Activated T-helper 1 cell treated with anti-CD3 and anti-CD28 coated beads, Interleukin-2, amount 50 U/mL, for 16 hours (primary cell): ENCODE results near the gene HOXA7.

Experiments
- DNase-seq, 2 donors: peaks; one replicate each; pipeline ENCODE4 v3.0.0-alpha.2; 2020; ENCODE audit warnings: low read depth in 1 of 2, low spot score in 1 of 2

HOXA7 gene

DNA sequence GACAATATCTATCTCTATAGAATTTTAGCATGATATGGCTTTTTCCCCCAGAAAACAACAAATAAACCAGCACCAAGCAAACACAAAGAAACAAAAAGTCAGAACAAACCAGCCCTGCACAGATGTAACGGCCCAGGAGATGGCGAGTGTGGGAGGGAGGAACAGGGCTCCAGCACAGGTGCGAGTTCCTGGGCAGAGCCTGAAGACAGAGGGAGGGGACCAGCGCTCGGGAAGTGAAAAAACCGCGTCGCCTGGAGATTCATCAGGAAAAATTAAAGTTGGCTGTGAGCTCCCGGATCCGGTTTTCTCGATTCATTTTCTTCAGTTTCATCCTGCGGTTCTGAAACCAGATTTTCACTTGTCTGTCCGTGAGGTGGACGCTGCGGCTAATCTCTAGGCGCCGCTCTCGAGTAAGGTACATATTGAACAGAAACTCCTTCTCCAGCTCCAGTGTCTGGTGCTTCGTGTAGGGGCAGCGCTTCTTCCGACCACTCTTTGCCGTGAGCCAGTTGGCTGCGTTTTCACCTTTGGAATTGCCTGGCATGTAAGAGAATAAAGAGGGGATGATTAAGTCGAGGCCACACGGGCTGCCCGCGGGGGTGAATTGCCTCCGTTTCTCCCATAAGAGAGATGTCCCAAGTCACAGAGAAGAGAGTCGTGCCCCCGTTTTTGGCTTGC, 15.3 kb upstream of the HOXA7 start:
- DNase-seq = peak in 1 of 2 donors; percentile 1

- no peak for DNase-seq
Observed at GRCh38 chr7:27171325-27171636, 14.8 kb upstream of the HOXA7 start.

DNA sequence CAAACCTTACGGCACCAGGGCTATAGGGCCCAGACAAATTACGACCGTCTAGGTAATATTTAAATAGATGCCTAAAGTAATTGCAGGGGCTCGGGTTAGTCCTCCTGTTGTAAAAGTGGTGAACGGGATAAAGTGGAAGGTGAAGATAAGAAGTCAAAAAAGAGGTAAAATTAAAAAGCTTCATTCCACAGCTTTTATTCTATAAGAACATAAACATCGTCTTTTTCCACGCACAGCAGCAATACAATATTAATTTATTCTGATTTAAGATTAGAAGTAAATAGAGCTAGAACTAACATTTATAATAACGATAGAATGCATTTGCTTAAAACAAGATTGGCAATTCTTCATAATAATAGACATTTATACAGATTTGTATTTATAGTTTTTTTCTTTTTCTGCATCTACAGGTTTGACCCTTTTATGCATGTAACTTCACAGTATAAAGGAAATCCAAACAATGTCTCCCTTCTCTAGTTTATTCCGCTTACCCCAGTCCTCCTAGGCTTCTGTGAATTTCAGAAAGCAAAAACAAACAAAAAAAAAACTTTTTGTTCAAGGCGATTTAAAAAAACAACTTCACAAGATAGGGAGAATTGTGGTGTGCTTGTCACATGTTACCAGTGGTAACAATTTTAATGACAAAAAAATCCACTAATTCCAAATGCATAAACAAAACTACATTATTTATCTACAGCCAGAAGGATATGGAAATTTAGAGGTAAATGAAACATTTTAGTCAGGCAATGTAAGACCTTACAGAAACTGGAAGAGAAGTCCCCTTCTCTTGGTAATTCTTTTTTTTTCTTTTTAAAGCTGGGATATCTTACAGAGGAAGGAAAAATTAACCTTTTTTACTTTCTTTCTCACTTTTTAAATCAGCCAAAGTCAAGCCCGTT, 14.2 kb upstream of the HOXA7 start:
- DNase-seq = no peak

- no peak for DNase-seq
Observed at GRCh38 chr7:27169658-27170425, 13.4 kb upstream of the HOXA7 start.

DNA sequence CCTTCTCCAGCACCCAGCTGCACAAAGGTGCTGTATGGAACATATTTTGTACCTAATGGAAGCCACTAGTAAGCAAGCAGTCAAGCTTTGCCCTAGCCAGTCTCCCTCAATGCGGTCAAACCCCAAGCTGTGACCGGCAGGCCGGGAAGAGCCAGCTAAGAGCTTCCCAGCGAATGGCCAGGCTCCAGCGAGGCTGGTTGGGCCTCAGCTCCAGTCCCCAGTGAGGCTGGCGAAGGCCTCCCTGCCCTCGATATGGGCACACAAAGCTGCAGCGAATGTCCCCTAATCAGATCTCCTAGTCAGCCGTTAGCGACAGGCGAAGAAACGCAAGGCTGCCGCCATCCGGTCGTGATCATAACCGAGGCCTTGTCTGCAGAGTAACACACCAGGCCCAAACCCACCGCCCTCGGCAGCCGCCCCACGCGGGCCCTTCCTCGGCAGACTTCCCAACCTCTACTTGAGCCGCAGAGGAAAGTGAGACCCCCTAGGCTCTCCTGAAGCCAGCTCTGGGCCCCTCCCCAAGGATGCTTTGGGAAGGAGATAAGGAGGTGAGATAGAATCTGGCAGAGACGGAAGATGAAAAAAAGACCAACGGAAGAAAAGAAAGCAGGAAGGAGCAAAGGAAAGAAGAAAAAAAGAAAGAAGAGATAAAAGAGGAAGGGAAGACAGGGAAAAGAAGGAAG, 11.9 kb upstream of the HOXA7 start:
- DNase-seq = no peak

DNA sequence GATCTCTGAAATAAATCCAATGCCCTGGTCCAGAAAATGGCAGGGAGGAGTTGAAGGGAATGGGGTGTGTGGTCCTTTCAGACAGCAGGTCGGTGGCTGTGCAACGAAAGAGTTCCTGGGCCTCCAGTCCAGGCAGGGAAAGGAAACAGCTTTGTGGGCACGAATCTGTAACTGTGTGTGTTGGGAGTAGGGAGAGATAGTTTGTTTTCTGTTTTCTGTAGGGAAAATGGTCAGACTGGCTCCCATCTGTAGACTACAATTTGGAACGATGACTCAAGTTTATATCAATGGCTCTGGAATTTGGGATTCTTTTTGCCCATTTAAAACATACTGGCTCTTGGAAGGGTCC, 11.4 kb upstream of the HOXA7 start:
- no peak for DNase-seq

DNA sequence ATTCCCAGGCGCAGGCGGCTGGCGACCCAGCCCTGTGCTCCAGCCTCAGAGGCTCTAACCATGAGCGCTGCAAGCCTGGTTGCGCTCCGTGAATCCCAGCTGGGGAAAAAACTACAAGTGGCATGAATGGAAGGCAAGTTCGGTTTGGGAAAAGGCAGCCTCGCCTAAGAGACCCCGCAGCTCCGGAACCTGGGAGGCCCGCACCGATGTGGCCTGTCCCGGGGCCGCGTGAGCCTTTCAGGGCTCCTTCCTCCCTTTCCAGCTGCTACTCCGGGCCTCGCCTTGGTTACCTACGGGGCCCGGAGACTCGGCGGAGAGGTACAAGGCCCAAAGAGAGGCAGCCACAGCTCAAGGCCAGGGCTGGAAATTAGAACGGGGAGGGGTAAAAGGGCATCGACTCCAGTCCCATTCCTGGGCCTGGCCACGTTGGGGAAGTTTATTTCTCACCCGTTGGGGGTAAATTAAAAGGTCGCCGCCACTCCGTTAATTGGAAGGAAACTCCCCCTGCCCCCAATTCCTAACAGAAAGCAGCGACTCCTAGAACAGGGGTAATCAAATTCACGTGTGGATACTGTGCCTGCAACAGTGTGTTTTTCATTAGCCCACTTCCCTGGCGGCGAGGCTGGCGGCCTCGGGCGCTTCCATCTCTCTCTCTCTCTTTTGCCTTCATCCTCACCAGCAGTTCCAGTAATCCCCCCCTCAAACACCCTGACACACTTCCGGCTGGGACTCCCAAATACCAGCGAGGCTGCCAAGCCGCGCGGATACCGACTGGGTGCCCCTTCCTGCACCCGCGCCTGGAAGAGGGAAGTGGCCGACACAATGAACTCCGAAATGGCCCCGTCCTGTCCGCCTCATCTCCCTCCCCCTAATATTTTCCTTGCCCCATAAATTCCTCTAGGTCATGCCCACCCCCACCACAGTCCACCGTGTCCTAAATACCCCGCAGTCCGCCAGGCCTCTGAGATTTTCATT, 10.3 kb upstream of the HOXA7 start:
- no peak for DNase-seq

DNA sequence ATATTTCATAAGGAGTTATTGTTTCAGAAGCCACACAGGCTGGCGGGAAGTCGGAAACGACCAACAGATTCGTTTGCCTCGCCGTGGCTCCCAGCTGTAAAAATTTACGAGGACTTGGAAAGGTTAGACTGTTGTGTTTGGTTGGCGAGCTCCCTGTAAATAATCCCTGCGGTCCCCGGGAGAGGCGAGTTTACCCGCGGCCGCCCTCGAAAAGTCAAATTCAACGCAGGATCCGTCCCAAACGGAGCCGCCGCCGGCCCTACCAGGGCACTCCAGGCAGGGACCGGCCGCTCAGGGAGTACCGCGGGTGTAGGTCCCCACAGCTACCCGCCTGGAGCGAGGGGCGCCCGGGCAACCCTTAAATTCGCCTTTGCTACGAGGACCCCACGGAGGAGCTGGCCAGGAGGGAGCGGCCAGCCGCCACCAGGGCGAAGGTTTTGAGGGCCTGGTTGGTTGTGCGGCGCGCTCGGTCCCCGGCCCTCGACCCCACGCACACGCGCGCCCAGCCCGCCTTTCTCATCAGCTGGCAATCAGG, 9.6 kb upstream of the HOXA7 start:
- no peak for DNase-seq

DNA sequence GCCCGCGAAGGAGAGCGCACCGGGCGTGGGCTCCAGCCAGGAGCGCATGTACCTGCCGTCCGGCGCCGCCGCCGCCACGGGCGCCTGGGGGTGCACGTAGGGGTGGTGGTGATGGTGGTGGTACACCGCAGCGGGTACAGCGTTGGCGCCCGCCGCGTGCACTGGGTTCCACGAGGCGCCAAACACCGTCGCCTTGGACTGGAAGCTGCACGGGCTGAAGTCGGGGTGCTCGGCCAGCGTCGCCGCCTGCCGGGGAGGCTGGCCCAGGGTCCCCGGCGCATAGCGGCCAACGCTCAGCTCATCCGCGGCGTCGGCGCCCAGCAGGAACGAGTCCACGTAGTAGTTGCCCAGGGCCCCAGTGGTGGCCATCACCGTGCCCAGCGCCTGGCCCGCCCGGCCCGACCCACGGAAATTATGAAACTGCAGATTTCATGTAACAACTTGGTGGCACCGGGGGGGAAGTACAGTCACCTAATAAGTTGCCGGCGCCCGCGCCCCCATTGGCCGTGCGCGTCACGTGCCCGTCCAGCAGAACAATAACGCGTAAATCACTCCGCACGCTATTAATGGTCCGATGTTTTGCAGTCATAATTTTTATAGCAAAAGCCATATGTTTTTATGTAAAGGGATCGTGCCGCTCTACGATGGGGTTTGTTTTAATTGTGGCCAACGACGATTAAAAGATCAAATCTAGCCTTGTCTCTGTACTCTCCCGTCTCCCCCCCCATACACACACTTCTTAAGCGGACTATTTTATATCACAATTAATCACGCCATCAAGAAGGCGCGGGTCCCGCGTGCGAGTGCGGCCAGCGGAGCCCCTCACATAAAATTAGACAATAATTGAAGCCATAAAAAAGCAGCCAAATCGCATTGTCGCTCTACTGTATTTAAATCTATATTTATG, 8.9 kb upstream of the HOXA7 start, which contains the start of gene HOXA9:
HOXA9 (minus strand) TSS at position 449 of the 907 bp plus-strand sequence; CDS start at position 369, 80 bp downstream.
- no peak for DNase-seq

DNA sequence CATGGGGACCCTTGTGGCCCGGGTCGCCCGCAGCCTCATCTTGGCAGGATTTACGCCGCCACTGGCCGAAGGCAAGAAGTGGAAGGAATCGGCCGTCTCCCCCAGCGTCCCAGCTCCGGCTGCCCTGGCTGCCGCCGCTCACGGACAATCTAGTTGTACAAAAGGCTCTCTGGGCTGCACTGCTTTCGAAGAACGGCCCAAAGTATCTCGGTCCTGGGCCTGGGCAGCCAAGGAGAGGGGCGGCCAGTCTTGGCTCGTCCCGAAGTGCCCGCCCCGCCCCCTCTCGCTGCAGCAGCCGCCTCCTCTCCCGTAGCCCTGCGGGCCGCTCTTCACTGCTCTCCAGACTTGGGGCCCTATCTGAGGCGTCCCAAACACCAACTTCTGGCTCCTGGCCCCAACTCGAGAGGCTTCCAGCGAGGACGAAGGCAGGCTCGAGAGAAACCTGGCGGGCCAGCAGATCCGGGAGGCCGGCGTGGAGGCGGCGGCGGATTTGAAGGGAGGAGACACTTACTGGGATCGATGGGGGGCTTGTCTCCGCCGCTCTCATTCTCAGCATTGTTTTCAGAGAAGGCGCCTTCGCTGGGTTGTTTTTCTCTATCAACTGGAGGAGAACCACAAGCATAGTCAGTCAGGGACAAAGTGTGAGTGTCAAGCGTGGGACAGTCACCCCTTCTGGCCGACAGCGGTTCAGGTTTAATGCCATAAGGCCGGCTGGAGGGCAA, 8.1 kb upstream of the HOXA7 start:
- no peak for DNase-seq

DNA sequence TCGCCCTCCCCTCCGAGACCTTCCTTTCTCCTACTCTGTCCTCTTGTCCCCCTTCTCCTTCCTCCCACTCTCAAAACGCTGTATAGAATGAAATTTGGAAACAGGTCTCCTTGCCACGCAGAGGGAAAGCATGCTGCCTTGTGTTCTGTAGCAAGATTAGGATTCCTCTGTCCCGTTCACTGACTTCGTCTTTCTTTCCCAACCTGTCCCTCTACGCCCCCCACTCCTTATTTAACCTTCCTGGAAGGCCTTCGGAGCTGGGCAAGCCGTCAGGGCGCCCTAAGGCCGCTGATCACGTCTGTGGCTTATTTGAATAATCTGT, 7.5 kb upstream of the HOXA7 start:
- DNase-seq = no peak

- no peak for DNase-seq
Observed at GRCh38 chr7:27163288-27164044, 7.0 kb upstream of the HOXA7 start.

DNA sequence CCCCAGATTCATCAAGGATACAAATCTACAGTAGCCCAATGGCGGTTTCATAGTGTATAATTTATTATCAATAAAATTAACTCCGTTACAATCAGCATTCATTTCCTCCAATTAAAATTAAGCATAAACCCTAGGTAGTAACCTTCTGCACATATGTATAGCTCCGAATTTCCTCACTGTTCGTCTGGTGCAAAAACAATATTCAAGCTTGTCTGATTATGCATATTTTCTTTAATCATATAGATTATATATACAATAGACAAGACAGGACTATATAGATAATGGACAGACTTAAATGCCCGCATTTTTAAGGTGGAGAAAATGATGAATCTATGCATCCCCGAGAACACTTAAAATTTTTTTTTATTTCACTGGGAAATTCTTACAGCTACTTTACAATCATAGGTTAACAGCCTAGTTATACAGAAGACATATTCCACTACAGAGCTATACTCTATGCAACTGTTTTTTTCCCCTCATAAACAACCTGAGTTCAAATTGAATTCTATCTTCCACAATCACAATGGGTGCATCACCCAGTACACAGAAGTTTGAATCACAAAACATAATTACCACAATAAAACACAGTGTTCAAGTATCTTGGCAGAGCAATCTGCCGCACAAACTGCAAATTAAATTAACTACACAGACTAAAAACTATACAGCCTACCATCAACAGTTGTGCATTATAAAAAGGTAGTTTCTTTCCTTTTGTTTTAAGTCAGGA, 6.2 kb upstream of the HOXA7 start:
- DNase-seq = no peak

DNA sequence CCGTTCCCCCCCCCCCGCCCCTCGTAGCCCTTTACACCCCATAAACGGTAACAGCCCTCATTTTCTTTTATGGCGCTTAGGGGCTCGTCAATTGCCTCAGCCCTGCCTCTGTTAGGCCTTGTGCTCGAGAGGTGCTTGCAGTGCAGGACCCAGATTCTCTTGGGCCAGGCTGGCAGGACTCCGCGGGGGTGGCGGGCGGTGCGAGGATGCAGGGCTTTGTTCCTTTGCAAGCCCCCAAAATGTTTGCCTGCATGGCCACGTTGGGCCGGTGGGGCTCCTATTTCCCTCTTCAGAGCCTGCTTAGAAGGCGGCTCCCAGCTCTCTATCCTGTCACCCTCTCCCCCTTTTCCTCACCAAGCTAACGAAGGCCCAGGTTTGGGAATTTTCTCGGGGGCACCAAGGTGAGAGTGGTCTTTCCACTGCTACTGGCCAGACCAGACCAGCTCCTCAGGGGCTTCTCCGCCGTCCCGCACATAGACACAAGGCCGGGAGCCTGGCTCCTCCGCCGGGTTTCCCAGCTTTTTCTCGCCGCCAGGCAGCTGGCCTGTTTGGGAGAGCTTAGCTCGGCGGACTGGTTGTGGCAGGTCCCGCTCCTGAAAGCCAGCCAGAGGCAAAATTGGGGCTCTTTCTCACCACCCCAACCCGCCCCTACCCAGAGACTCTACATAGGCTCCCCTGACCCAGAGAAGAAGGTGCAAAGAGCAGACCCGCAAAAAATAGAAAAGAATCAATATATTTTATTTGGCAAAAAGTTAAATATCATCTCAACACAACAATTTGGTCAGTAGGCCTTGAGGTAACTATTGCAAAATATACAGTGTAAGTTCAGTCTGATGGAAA, 5.5 kb upstream of the HOXA7 start:
- DNase-seq = no peak

DNA sequence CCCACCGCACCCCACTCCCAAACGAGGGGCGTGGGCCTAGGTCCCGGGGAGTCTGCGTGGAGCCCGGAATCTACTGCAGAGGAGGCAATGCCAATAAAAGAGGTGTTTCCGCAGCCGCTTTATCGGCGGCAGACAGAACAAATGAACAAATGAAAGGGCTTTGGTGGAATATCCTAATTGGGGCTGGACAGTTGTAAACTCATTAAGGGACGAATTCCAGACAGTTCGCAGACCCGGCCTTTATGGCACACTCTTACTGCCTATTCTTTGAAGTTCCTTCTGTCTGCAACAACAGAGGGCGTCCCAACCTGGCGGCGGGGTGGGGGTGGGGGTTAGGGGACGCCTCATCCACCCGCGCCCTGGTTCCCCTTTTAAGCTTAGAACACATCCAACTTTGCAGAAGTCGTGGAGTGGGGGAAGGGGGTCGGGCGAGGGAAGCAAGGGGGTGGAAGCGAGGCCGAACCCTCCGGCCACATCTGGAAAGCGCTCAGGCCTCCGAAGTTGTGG, 4.8 kb upstream of the HOXA7 start:
- no peak for DNase-seq
